Fibroblast of skin of right quadriceps (primary cell): Measurements from ENCODE around the gene SLC24A4.

Experiments
- DNase-seq: peaks from one replicate; pipeline ENCODE4 v3.0.0-alpha.2; 2013

The SLC24A4 gene

GRCh38 chr14:92440345-92441003 is 117.5 kb downstream of the SLC24A4 start:
- DNase-seq = no peak

GRCh38 chr14:92441751-92442504 is 119.0 kb downstream of the SLC24A4 start:
- DNase-seq = peak; percentile 19

GRCh38 chr14:92443167-92443566 is 120.2 kb downstream of the SLC24A4 start:
- DNase-seq = no peak

GRCh38 chr14:92443741-92444140 is 120.8 kb downstream of the SLC24A4 start:
- no peak for DNase-seq

- DNase-seq = no peak
Measured at GRCh38 chr14:92446771-92447170, 123.8 kb downstream of the SLC24A4 start.

GRCh38 chr14:92447416-92448197 is 124.6 kb downstream of the SLC24A4 start:
- no peak for DNase-seq

GRCh38 chr14:92448786-92449185 is 125.8 kb downstream of the SLC24A4 start:
- no peak for DNase-seq

- DNase-seq = no peak
Measured at GRCh38 chr14:92449404-92450181, 126.6 kb downstream of the SLC24A4 start.

- no peak for DNase-seq
Measured at GRCh38 chr14:92450351-92451070, 127.5 kb downstream of the SLC24A4 start.

GRCh38 chr14:92451245-92451644 is 128.3 kb downstream of the SLC24A4 start:
- no peak for DNase-seq

- DNase-seq = no peak
Measured at GRCh38 chr14:92451755-92452154, 128.8 kb downstream of the SLC24A4 start.

- no peak for DNase-seq
Measured at GRCh38 chr14:92452471-92452870, 129.5 kb downstream of the SLC24A4 start.

- no peak for DNase-seq
Measured at GRCh38 chr14:92453691-92454090, 130.7 kb downstream of the SLC24A4 start.

GRCh38 chr14:92455231-92455630 is 132.3 kb downstream of the SLC24A4 start:
- DNase-seq = no peak

GRCh38 chr14:92456215-92457015 is 133.4 kb downstream of the SLC24A4 start:
- peak; percentile 56 for DNase-seq

- DNase-seq = no peak
Measured at GRCh38 chr14:92457016-92457565, 134.1 kb downstream of the SLC24A4 start.

GRCh38 chr14:92458136-92459029 is 135.4 kb downstream of the SLC24A4 start:
- no peak for DNase-seq

- peak; percentile 31 for DNase-seq
Measured at GRCh38 chr14:92459030-92459949, 136.3 kb downstream of the SLC24A4 start.

- DNase-seq = no peak
Measured at GRCh38 chr14:92459950-92460421, 137.0 kb downstream of the SLC24A4 start.
